Stimulated activated CD4-positive, alpha-beta T cell treated with anti-CD3 and anti-CD28 coated beads, Interleukin-1b, Interleukin-23, amount 100 ng/mL, for 4 hours (primary cell): ENCODE data around the gene SCTR.

Experiments used
- DNase-seq, 2 donors: peaks; one replicate each; pipeline ENCODE4 v3.0.0-alpha.2; 2020; ENCODE audit warnings: low read depth in 2 of 2

The SCTR gene

GRCh38 chr2:119446037-119446436 is 78.2 kb downstream of the SCTR start:
- no peak for DNase-seq

GRCh38 chr2:119442850-119443249 is 81.4 kb downstream of the SCTR start:
- DNase-seq = no peak

- DNase-seq = no peak
These were observed 82.1 kb downstream of the SCTR start for GRCh38 chr2:119442226-119442619.

GRCh38 chr2:119441376-119442225 is 82.7 kb downstream of the SCTR start:
- no peak for DNase-seq

- DNase-seq = no peak
These were observed 83.4 kb downstream of the SCTR start for GRCh38 chr2:119440873-119441272.

- no peak for DNase-seq
These were observed 83.8 kb downstream of the SCTR start for GRCh38 chr2:119440501-119440870.

GRCh38 chr2:119439574-119440500 is 84.4 kb downstream of the SCTR start:
- no peak for DNase-seq

GRCh38 chr2:119438726-119439284 is 85.5 kb downstream of the SCTR start:
- no peak for DNase-seq

- DNase-seq = no peak
These were observed 86.1 kb downstream of the SCTR start for GRCh38 chr2:119438128-119438656.

GRCh38 chr2:119436993-119437772 is 87.1 kb downstream of the SCTR start:
- DNase-seq = no peak

- no peak for DNase-seq
These were observed 88.4 kb downstream of the SCTR start for GRCh38 chr2:119435953-119436297.

- DNase-seq = no peak
These were observed 89.0 kb downstream of the SCTR start for GRCh38 chr2:119435081-119435952.

GRCh38 chr2:119434664-119435063 is 89.6 kb downstream of the SCTR start:
- no peak for DNase-seq

- DNase-seq = no peak
These were observed 90.5 kb downstream of the SCTR start for GRCh38 chr2:119433636-119434327.

GRCh38 chr2:119432851-119433522 is 91.3 kb downstream of the SCTR start:
- no peak for DNase-seq

- no peak for DNase-seq
These were observed 92.1 kb downstream of the SCTR start for GRCh38 chr2:119431976-119432850.

GRCh38 chr2:119431155-119431975 is 92.9 kb downstream of the SCTR start, which contains the start of gene TMEM37:
Gene TMEM37, plus strand, starts transcription at chr2:119431854. Its CDS starts 50 bp downstream, at chr2:119431904.
- DNase-seq = no peak
